RWPE1 (cell line): ENCODE results near the gene CHSY1.

ENCODE experiments used
- CTCF ChIA-PET: fragments of 350-600 bp; sonication (Branson Sonifier 250); formaldehyde crosslinking; extraction: SDS; loops from one replicate; lab custom pipeline; 2021; lab: Yijun Ruan, JAX
- POLR2A ChIA-PET: fragments of 400-600 bp; formaldehyde crosslinking; extraction: SDS; loops from one replicate; lab custom pipeline; 2020; ENCODE audit warnings: antibody characterized with exemption; ENCODE audit not compliant: low non-redundant PET; lab: Yijun Ruan, JAX
- DNase-seq: peaks from one replicate; pipeline ENCODE4 v3.0.0; 2012; ENCODE audit warnings: low spot score
- H3K27ac ChIP-seq: fragments of 450-650 bp; 2 replicates; pipeline ENCODE4 v1.5.1; 2017
- CTCF ChIP-seq: fragments of 450-650 bp; conservative IDR thresholded peaks from 2 replicates; pipeline ENCODE4 v1.5.1; 2017; ENCODE audit warnings: low read depth, mild to moderate bottlenecking

Gene CHSY1

GRCh38 chr15:101138086-101138660 is 113.7 kb downstream of the CHSY1 start:
- CTCF ChIA-PET: no interaction called here
- POLR2A ChIA-PET: no interaction called here
- H3K27ac ChIP-seq: no peak overlapping the region

GRCh38 chr15:101137312-101137940 is 114.4 kb downstream of the CHSY1 start:
- TF ChIP-seq CTCF: no peak
- ChIA-PET POLR2A (no interaction called here), CTCF (no interaction called here)
- H3K27ac ChIP-seq: no peak overlapping the region
- DNase-seq: no peak

More at GRCh38 chr15:101138086-101138660, 113.7 kb downstream of the CHSY1 start:
- TF ChIP-seq CTCF: no peak
- no peak for DNase-seq

- no peak for TF ChIP-seq CTCF
- CTCF ChIA-PET: no interaction called here
Measured at GRCh38 chr15:101136381-101137268, 115.2 kb downstream of the CHSY1 start.

GRCh38 chr15:101135532-101136166 is 116.2 kb downstream of the CHSY1 start:
- ChIA-PET POLR2A (no interaction called here), CTCF (no interaction called here)
- no peak overlapping the region for H3K27ac ChIP-seq
- no peak for DNase-seq
- no peak for TF ChIP-seq CTCF

More at GRCh38 chr15:101136381-101137268, 115.2 kb downstream of the CHSY1 start:
- POLR2A ChIA-PET: no interaction called here
- no peak for DNase-seq
- H3K27ac ChIP-seq: no peak overlapping the region

GRCh38 chr15:101134780-101135179 is 117.1 kb downstream of the CHSY1 start:
- TF ChIP-seq CTCF: no peak
- no peak overlapping the region for H3K27ac ChIP-seq
- CTCF ChIA-PET: no interaction called here
- DNase-seq: no peak
- POLR2A ChIA-PET: no interaction called here

- TF ChIP-seq CTCF: no peak
- peak overlapping the region; percentile 6; the same call in 1 of the 2 replicates for H3K27ac ChIP-seq
- ChIA-PET CTCF (interaction anchor here (0.7 kb wide), 1 partner anchor 74 kb away, joined by 4 read pairs; no protein-coding TSS in a partner anchor), POLR2A (no interaction called here)
- no peak for DNase-seq
Measured at GRCh38 chr15:101133751-101134261, 118.0 kb downstream of the CHSY1 start.
